H9 (cell line): ENCODE results near the gene ZCCHC7. TPM values are rescaled to one million over a fixed set of nuclear protein-coding genes. Genes with fewer than 3 reads are reported as not detected.

Experiments used
- DNase-seq: peaks from one replicate; pipeline ENCODE4 v3.0.0-alpha.2; 2017
- H2AFZ ChIP-seq: one replicate; pipeline ENCODE4 v1.6.1; 2013; ENCODE audit warnings: mild to moderate bottlenecking, low read length, control low read depth, moderate library complexity
- H2AK5ac ChIP-seq: 2 replicates; pipeline ENCODE4 v1.6.1; 2013; ENCODE audit warnings: low read length, control low read depth, mixed read lengths; ENCODE audit not compliant: insufficient read length
- H2BK120ac ChIP-seq: one replicate; pipeline ENCODE4 v1.6.1; 2013; ENCODE audit warnings: low read depth, mild to moderate bottlenecking, low read length, control low read depth, inconsistent platforms; ENCODE audit not compliant: poor library complexity, severe bottlenecking
- H2BK12ac ChIP-seq: 2 replicates; pipeline ENCODE4 v1.6.1; 2013; ENCODE audit warnings: low read length, control low read depth, mixed read lengths, low read depth; ENCODE audit not compliant: insufficient read length
- H2BK15ac ChIP-seq: 2 replicates; pipeline ENCODE4 v1.6.1; 2013; ENCODE audit warnings: low read depth, low read length, control low read depth
- H2BK20ac ChIP-seq: one replicate; pipeline ENCODE4 v1.6.1; 2013; ENCODE audit warnings: low read depth, mild to moderate bottlenecking, low read length, control low read depth, inconsistent platforms; ENCODE audit not compliant: poor library complexity, severe bottlenecking
- H2BK5ac ChIP-seq: 2 replicates; pipeline ENCODE4 v1.6.1; 2013; ENCODE audit warnings: low read length, control low read depth, mixed read lengths; ENCODE audit not compliant: insufficient read length
- H3K14ac ChIP-seq: 2 replicates; pipeline ENCODE4 v1.6.1; 2013; ENCODE audit warnings: low read length, control low read depth; ENCODE audit not compliant: insufficient read depth
- H3K18ac ChIP-seq: 2 replicates; pipeline ENCODE4 v1.6.1; 2013; ENCODE audit warnings: low read depth, mild to moderate bottlenecking, mixed read lengths, low read length, control low read depth; ENCODE audit not compliant: insufficient read length
- H3K23ac ChIP-seq: 2 replicates; pipeline ENCODE4 v1.6.1; 2013; ENCODE audit warnings: low read length, control low read depth, mixed read lengths, low read depth; ENCODE audit not compliant: insufficient read length
- H3K23me2 ChIP-seq: 2 replicates; pipeline ENCODE4 v1.6.1; 2013; ENCODE audit warnings: low read depth, mild to moderate bottlenecking, mixed read lengths, low read length, control low read depth; ENCODE audit not compliant: insufficient read length, poor library complexity, severe bottlenecking
- H3K27ac ChIP-seq: 2 replicates; pipeline ENCODE4 v1.5.1; 2013; ENCODE audit warnings: low read length, control low read depth, mixed read lengths, low read depth; ENCODE audit not compliant: insufficient read length
- H3K27me3 ChIP-seq: 2 replicates; pipeline ENCODE4 v1.6.1; 2013; ENCODE audit warnings: low read length, control low read depth, inconsistent platforms; ENCODE audit not compliant: insufficient read depth
- H3K4ac ChIP-seq: 2 replicates; pipeline ENCODE4 v1.6.1; 2013; ENCODE audit warnings: low read depth, mild to moderate bottlenecking, control low read depth, inconsistent platforms, low read length, moderate library complexity
- H3K4me1 ChIP-seq: 2 replicates; pipeline ENCODE4 v1.6.1; 2013; ENCODE audit warnings: low read length, control low read depth, inconsistent platforms; ENCODE audit not compliant: insufficient read depth
- H3K4me2 ChIP-seq: 2 replicates; pipeline ENCODE4 v1.6.1; 2013; ENCODE audit warnings: low read length, control low read depth, mixed read lengths; ENCODE audit not compliant: insufficient read length, insufficient read depth
- H3K56ac ChIP-seq: 2 replicates; pipeline ENCODE4 v1.6.1; 2013; ENCODE audit warnings: low read depth, mild to moderate bottlenecking, mixed read lengths, low read length, control low read depth; ENCODE audit not compliant: insufficient read length
- H3K79me1 ChIP-seq: 2 replicates; pipeline ENCODE4 v1.6.1; 2013; ENCODE audit warnings: low read depth, mild to moderate bottlenecking, moderate library complexity, low read length, control low read depth, inconsistent platforms; ENCODE audit not compliant: insufficient read depth, poor library complexity, severe bottlenecking
- H3K79me2 ChIP-seq: 2 replicates; pipeline ENCODE4 v1.6.1; 2013; ENCODE audit warnings: low read length, control low read depth, inconsistent platforms; ENCODE audit not compliant: insufficient read depth
- H3K9ac ChIP-seq: 2 replicates; pipeline ENCODE4 v1.6.1; 2013; ENCODE audit warnings: low read length, control low read depth, mixed read lengths; ENCODE audit not compliant: insufficient read length; ENCODE audit errors: extremely low read depth
- H3K9me3 ChIP-seq: one replicate; pipeline ENCODE4 v1.6.1; 2013; ENCODE audit warnings: low read depth, low read length, inconsistent platforms; ENCODE audit not compliant: control insufficient read depth
- H3T11ph ChIP-seq: one replicate; pipeline ENCODE4 v1.6.1; 2013; ENCODE audit warnings: mild to moderate bottlenecking, low read length, control low read depth, inconsistent platforms
- H4K20me1 ChIP-seq: one replicate; pipeline ENCODE4 v1.6.1; 2013; ENCODE audit not compliant: control insufficient read depth, insufficient read length, insufficient read depth
- H4K5ac ChIP-seq: 2 replicates; pipeline ENCODE4 v1.6.1; 2013; ENCODE audit warnings: low read depth, mild to moderate bottlenecking, mixed read lengths, low read length, control low read depth; ENCODE audit not compliant: insufficient read length
- H4K8ac ChIP-seq: replicated peaks from 2 replicates; pipeline ENCODE4 v1.6.1; 2013; ENCODE audit warnings: low read length, control low read depth, mixed read lengths, low read depth; ENCODE audit not compliant: insufficient read length
- H4K91ac ChIP-seq: 2 replicates; pipeline ENCODE4 v1.6.1; 2013; ENCODE audit warnings: low read depth, mild to moderate bottlenecking, moderate library complexity, mixed read lengths, low read length, control low read depth; ENCODE audit not compliant: insufficient read length
- H3K27ac Mint-ChIP-seq, 3 experiments: 2 replicates in 2 of 3; 3 replicates in 1 of 3; pipeline ENCODE4 v1.8.0; 2020 to 2021; ENCODE audit warnings: mixed read lengths in 3 of 3, mild to moderate bottlenecking in 1 of 3, moderate library complexity in 1 of 3
- H3K27me3 Mint-ChIP-seq: 2 replicates; pipeline ENCODE4 v1.8.0; 2021; ENCODE audit warnings: low read depth, mild to moderate bottlenecking, moderate library complexity, mixed read lengths
- H3K36me3 Mint-ChIP-seq, 3 experiments: 2 replicates in 2 of 3; 3 replicates in 1 of 3; pipeline ENCODE4 v1.8.0; 2020 to 2021; ENCODE audit warnings: low read depth in 3 of 3, mixed read lengths in 3 of 3; ENCODE audit not compliant: insufficient read depth in 1 of 3
- H3K4me1 Mint-ChIP-seq, 2 experiments: 2 replicates each; pipeline ENCODE4 v1.8.0; 2020; ENCODE audit warnings: mixed read lengths in 2 of 2
- H3K4me3 Mint-ChIP-seq, 2 experiments: 2 replicates in 1 of 2; 3 replicates in 1 of 2; pipeline ENCODE4 v1.8.0; 2020 to 2021; ENCODE audit warnings: mild to moderate bottlenecking in 2 of 2, mixed read lengths in 2 of 2, moderate library complexity in 1 of 2
- H3K9me3 Mint-ChIP-seq, 2 experiments: 2 replicates in 1 of 2; 3 replicates in 1 of 2; pipeline ENCODE4 v1.8.0; 2020; ENCODE audit warnings: mild to moderate bottlenecking in 2 of 2, mixed read lengths in 2 of 2, moderate library complexity in 1 of 2
- total RNA-seq: library from RNA; stranded (reverse); gene quantifications from 2 replicates; pipeline ENCODE4 v1.2.1, GENCODE V29; 2021
- TF ChIP-seq, protein P1 (sequence below): fragments of 200-600 bp; sonication (generic); conservative IDR thresholded peaks from 3 replicates; pipeline ENCODE4 v1.8.0; 2021; ENCODE audit warnings: antibody characterized with exemption, mild to moderate bottlenecking

The ZCCHC7 gene
- total RNA-seq, 1 experiment from 2014 or later = 20.3 TPM

DNA sequence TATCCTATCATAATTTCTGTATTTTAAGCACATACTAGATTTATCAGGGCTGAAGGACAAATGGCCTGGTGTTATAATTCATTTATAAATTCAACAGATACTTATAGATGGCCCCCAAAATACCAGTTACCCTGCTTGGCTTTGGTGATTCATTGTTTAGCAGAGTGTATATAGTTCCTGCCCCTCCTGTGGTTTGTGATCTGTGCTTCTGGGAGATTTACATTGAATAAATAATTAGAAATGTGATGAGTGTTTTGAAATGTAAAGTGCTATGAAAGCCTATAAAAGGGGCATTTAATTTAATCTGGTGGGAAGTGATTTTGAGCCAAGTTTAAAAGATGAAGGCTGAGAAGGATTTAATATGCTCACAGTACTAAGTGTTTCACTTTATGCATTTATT lies 36.7 kb upstream of the ZCCHC7 start:
- Histone ChIP-seq H3K4me1 (no peaks in the 10 kb centered on the region), H2BK15ac (no peak overlapping the region), H2BK12ac (no peak overlapping the region), H4K5ac (no peak overlapping the region), H3K9ac (no peak overlapping the region), H2AK5ac (no peak overlapping the region), H3K79me1 (peaks cover 3% of the 10 kb centered on the region), H3K9me3 (no peaks in the 10 kb centered on the region), H3K23me2 (no peaks in the 10 kb centered on the region), H2BK5ac (no peak overlapping the region), H2AFZ (no peak overlapping the region), H4K20me1 (no peaks in the 10 kb centered on the region), H3K27me3 (no peaks in the 10 kb centered on the region), H3K27ac (no peak overlapping the region), H2BK20ac (no peak overlapping the region), H3K23ac (no peak overlapping the region), H3T11ph (no peak overlapping the region), H3K4ac (no peak overlapping the region), H3K79me2 (peaks cover 2% of the 10 kb centered on the region; the same call in 1 of the 2 replicates), H4K91ac (no peak overlapping the region), H2BK120ac (no peak overlapping the region), H4K8ac (no peak overlapping the region), H3K14ac (no peak overlapping the region), H3K18ac (no peak overlapping the region), H3K4me2 (no peak overlapping the region), H3K56ac (no peak overlapping the region)
- Mint-ChIP-seq H3K9me3 (peaks cover 4 to 7% of the 10 kb centered on the region in 2 experiments; a peak in 3 of 5 replicates), H3K4me3 (no peak overlapping the region), H3K36me3 (peaks cover 4 to 19% (median 17%) of the 10 kb centered on the region in 3 experiments), H3K27me3 (peaks cover 8% of the 10 kb centered on the region), H3K27ac (no peak overlapping the region), H3K4me1 (peaks cover 12 to 20% of the 10 kb centered on the region in 2 experiments)
- TF ChIP-seq, protein P1, sequence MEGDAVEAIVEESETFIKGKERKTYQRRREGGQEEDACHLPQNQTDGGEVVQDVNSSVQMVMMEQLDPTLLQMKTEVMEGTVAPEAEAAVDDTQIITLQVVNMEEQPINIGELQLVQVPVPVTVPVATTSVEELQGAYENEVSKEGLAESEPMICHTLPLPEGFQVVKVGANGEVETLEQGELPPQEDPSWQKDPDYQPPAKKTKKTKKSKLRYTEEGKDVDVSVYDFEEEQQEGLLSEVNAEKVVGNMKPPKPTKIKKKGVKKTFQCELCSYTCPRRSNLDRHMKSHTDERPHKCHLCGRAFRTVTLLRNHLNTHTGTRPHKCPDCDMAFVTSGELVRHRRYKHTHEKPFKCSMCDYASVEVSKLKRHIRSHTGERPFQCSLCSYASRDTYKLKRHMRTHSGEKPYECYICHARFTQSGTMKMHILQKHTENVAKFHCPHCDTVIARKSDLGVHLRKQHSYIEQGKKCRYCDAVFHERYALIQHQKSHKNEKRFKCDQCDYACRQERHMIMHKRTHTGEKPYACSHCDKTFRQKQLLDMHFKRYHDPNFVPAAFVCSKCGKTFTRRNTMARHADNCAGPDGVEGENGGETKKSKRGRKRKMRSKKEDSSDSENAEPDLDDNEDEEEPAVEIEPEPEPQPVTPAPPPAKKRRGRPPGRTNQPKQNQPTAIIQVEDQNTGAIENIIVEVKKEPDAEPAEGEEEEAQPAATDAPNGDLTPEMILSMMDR = no peak
- no peak for DNase-seq
